Measurements from ENCODE around the gene PCYT2.
A peak's percentile ranks its signal among the peaks of the same experiment; 100 is the strongest.

The PCYT2 gene

GRCh38 chr17:81858967-81859905, 52.0 kb downstream of the PCYT2 start:
- POLR2A ChIA-PET = interaction anchor here (0.7 to 1.5 kb wide), 7 partner anchors 10 to 176 kb away, joined by 3 to 6 read pairs (median 4); partner anchors contain the start of genes ARL16 and HGS
- no peak for TF ChIP-seq CTCF (IDR thresholded peaks at IDR 0.05; ENCODE audit: insufficient read depth, low read length, missing control alignments)
- CTCF ChIA-PET = interaction anchor here (1.0 to 1.2 kb wide), 5 partner anchors 10 to 128 kb away, joined by 3 to 5 read pairs (median 5); no protein-coding TSS in a partner anchor
- DNase-seq (ENCODE audit: low read depth, low spot score) = no peak
- peak overlapping the region; percentile 93 for H3K4me3 ChIP-seq (ENCODE audit: low read depth, low read length)

- ChIA-PET CTCF (interaction anchor here (1.2 kb wide), 2 partner anchors 11 to 124 kb away, joined by 5 read pairs; no protein-coding TSS in a partner anchor), POLR2A (interaction anchor here (1.0 to 1.5 kb wide), 4 partner anchors 11 to 175 kb away, joined by 3 to 5 read pairs (median 4); partner anchors contain the start of genes ARL16 and HGS)
- DNase-seq (ENCODE audit: low read depth, low spot score) = no peak
- no peak for TF ChIP-seq CTCF (IDR thresholded peaks at IDR 0.05; ENCODE audit: insufficient read depth, low read length, missing control alignments)
- H3K4me3 ChIP-seq (ENCODE audit: low read depth, low read length) = peak overlapping the region; percentile 93
Measured at GRCh38 chr17:81858170-81858966, 52.8 kb downstream of the PCYT2 start.

DNA sequence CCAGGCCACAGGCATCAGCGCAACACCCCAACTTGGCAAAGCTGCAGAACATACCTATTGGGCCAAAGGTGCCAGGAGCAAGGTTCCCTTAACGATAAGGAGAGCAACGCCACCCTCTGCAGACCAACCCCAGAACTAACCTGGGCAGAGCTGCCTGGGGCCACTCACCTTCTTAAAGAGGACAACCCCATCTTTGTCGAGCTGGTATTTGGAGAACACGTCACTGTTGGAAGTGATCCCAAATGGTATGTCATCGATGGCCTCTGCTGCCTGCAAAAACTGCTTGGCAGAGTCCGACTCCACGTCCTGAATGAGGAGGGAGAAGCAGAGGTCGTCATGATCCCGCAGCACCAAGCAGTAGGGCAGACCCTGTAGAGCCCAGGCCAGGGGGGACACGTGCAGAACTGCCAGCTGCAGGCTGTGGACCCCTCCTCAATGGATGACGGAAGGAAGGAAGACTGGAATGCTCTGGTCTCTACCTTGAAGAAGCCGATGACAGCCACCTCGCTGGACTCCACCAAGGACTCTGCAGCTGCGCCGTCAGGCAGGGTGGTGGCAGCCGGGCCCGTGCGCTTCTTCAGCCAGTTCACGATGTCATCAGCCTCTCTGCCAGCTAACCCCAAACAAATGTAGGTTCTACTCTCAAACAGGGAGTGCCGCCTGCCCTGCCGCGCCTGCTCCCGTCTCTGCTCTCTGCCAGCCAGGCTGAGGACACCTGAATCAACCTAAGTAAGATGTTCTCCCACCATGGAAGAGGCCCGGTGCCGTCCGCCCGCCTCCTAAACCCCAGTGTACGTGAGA, 56.0 kb downstream of the PCYT2 start:
- ChIA-PET CTCF (interaction anchor here (0.8 to 1.4 kb wide), 5 partner anchors 10 to 180 kb away, joined by 3 to 6 read pairs (median 4); no protein-coding TSS in a partner anchor), POLR2A (interaction anchor here (0.6 to 1.1 kb wide), 4 partner anchors 10 to 21 kb away, joined by 3 to 5 read pairs (median 4); no protein-coding TSS in a partner anchor)
- H3K4me3 ChIP-seq (ENCODE audit: low read depth, low read length) = no peak overlapping the region
- DNase-seq (ENCODE audit: low read depth, low spot score) = no peak
- no peak for TF ChIP-seq CTCF (IDR thresholded peaks at IDR 0.05; ENCODE audit: insufficient read depth, low read length, missing control alignments)

DNA sequence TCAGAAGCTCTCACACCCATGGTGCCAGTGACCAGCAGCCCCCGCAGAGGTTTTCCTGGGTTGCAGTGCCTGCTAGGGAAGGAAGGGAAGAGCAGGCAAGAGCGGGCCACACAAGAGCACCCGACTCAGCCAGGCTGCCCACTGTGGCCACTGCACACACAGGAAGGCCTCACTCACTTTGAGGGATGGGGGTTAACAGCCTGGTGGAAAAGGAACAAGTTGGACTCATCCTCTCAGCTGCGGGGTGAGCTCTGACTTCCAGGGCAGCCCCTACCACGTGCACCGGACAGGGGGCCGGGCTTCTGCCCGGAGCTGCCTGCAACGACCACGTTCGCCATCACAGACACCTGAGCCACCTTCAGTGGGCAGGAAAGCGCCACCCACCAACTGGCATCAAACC, 59.0 kb downstream of the PCYT2 start:
- no peak for DNase-seq (ENCODE audit: low read depth, low spot score)
- POLR2A ChIA-PET = interaction anchor here (0.9 kb wide), 1 partner anchor 19 kb away, joined by 4 read pairs; the partner anchor contains the start of gene MCRIP1
- CTCF ChIA-PET = interaction anchor here (0.8 to 2.5 kb wide), 2 partner anchors 9 to 31 kb away, joined by 3 to 12 read pairs; no protein-coding TSS in a partner anchor
- no peak for TF ChIP-seq CTCF (IDR thresholded peaks at IDR 0.05; ENCODE audit: insufficient read depth, low read length, missing control alignments)
- no peak overlapping the region for H3K4me3 ChIP-seq (ENCODE audit: low read depth, low read length)

DNA sequence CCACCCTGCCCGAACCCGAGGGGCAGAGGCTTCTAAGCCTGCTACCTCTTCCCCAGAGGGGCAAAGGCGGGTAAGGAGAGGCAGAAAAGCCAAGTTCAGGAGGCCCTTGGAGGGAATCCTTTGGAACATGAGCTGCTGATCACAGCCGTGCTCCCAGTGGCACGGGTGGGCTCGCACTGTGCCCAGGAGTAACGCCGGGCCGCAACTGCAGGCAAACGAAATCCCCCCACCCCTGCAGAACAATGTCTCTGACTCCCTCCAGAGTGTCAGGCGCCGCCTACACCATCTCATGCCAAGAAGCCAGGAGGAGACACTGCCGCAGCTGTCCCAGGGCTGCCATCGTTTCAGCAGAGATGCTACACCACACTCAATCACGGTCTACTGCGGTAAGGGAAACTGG, 59.8 kb downstream of the PCYT2 start:
- no peak for DNase-seq (ENCODE audit: low read depth, low spot score)
- no peak overlapping the region for H3K4me3 ChIP-seq (ENCODE audit: low read depth, low read length)
- CTCF ChIA-PET = interaction anchor here (0.6 kb wide), 1 partner anchor 35 kb away, joined by 3 read pairs; no protein-coding TSS in a partner anchor
- POLR2A ChIA-PET = interaction anchor here (0.5 to 0.9 kb wide), 4 partner anchors 10 to 76 kb away, joined by 3 to 4 read pairs (median 4); partner anchors contain the start of genes MAFG, MCRIP1 and PPP1R27
- no peak for TF ChIP-seq CTCF (IDR thresholded peaks at IDR 0.05; ENCODE audit: insufficient read depth, low read length, missing control alignments)
